Measurements from ENCODE around the gene TNNC2. TPM values are rescaled to one million over a fixed set of nuclear protein-coding genes. Genes with fewer than 3 reads are reported as not detected.

Gene TNNC2
- total and polyA plus RNA-seq, 2 experiments from 2014 or later, result 0.59 to 32.5 TPM

DNA sequence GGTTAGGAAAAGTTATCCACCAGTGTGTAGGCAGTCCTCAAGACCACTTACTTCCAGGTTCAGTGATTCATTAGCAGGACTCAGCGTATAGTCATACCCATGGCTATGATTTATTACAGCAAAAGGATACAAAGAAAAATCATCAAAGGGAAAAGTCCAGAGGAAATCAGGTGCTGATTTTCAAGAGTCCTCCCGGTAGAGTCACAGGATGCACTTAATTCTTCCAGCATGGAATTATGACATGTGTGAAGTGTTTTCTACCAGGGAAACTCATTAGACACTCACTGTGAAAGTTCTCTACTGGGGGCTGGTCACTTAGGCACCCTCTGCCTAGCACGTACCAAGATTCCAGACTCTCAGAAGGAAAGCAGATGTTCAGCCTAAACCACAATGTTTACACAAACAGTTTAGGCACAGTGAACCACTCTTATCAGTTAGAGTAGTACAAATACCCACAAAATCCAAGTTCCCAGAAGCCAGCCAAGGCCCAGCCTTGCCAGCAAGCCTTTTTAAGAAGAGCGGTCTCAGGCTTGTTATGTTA, 45.7 kb downstream of the TNNC2 start (continued):
- TF ChIP-seq, protein P1, sequence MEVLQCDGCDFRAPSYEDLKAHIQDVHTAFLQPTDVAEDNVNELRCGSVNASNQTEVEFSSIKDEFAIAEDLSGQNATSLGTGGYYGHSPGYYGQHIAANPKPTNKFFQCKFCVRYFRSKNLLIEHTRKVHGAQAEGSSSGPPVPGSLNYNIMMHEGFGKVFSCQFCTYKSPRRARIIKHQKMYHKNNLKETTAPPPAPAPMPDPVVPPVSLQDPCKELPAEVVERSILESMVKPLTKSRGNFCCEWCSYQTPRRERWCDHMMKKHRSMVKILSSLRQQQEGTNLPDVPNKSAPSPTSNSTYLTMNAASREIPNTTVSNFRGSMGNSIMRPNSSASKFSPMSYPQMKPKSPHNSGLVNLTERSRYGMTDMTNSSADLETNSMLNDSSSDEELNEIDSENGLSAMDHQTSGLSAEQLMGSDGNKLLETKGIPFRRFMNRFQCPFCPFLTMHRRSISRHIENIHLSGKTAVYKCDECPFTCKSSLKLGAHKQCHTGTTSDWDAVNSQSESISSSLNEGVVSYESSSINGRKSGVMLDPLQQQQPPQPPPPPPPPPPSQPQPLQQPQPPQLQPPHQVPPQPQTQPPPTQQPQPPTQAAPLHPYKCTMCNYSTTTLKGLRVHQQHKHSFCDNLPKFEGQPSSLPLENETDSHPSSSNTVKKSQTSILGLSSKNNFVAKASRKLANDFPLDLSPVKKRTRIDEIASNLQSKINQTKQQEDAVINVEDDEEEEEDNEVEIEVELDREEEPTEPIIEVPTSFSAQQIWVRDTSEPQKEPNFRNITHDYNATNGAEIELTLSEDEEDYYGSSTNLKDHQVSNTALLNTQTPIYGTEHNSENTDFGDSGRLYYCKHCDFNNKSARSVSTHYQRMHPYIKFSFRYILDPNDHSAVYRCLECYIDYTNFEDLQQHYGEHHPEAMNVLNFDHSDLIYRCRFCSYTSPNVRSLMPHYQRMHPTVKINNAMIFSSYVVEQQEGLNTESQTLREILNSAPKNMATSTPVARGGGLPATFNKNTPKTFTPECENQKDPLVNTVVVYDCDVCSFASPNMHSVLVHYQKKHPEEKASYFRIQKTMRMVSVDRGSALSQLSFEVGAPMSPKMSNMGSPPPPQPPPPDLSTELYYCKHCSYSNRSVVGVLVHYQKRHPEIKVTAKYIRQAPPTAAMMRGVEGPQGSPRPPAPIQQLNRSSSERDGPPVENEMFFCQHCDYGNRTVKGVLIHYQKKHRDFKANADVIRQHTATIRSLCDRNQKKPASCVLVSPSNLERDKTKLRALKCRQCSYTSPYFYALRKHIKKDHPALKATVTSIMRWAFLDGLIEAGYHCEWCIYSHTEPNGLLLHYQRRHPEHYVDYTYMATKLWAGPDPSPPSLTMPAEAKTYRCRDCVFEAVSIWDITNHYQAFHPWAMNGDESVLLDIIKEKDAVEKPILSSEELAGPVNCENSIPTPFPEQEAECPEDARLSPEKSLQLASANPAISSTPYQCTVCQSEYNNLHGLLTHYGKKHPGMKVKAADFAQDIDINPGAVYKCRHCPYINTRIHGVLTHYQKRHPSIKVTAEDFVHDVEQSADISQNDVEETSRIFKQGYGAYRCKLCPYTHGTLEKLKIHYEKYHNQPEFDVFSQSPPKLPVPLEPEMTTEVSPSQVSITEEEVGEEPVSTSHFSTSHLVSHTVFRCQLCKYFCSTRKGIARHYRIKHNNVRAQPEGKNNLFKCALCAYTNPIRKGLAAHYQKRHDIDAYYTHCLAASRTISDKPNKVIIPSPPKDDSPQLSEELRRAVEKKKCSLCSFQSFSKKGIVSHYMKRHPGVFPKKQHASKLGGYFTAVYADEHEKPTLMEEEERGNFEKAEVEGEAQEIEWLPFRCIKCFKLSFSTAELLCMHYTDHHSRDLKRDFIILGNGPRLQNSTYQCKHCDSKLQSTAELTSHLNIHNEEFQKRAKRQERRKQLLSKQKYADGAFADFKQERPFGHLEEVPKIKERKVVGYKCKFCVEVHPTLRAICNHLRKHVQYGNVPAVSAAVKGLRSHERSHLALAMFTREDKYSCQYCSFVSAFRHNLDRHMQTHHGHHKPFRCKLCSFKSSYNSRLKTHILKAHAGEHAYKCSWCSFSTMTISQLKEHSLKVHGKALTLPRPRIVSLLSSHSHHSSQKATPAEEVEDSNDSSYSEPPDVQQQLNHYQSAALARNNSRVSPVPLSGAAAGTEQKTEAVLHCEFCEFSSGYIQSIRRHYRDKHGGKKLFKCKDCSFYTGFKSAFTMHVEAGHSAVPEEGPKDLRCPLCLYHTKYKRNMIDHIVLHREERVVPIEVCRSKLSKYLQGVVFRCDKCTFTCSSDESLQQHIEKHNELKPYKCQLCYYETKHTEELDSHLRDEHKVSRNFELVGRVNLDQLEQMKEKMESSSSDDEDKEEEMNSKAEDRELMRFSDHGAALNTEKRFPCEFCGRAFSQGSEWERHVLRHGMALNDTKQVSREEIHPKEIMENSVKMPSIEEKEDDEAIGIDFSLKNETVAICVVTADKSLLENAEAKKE (CRISPR knock-in tag; IDR thresholded peaks at IDR 0.05), result no peak
- no peak for TF ChIP-seq EZH2 (IDR thresholded peaks at IDR 0.05; ENCODE audit: low read depth, unreplicated experiment)
- TF ChIP-seq EZH2phosphoT487 (IDR thresholded peaks at IDR 0.05; ENCODE audit: unreplicated experiment), result no peak

DNA sequence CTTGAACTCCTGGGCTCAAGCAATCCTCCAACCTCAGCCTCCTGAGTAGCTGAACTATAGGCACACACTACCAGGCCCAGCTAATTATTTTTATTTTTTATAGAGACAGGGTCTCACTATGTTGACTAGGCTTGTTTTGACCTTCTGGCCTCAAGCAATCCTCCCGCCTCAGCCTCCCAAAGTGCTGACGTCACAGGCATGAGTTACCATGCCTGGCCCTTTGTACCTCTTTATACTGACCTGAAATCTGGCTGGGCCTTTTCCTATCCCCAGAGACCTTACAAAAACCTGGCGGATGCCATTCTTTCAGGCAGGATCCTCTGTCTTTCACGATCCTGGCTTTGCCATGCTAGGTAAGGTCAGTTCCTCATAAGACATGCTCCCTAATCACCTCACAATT, 47.0 kb downstream of the TNNC2 start:
- TF ChIP-seq EZH2phosphoT487 (IDR thresholded peaks at IDR 0.05; ENCODE audit: unreplicated experiment) (no peak), JUNB (IDR thresholded peaks at IDR 0.05; ENCODE audit: unreplicated experiment) (no peak), STAT1 (IDR thresholded peaks at IDR 0.05; ENCODE audit: unreplicated experiment) (no peak), NANOG (IDR thresholded peaks at IDR 0.05; ENCODE audit: borderline replicate concordance) (no peak)
- TF ChIP-seq, protein P2, sequence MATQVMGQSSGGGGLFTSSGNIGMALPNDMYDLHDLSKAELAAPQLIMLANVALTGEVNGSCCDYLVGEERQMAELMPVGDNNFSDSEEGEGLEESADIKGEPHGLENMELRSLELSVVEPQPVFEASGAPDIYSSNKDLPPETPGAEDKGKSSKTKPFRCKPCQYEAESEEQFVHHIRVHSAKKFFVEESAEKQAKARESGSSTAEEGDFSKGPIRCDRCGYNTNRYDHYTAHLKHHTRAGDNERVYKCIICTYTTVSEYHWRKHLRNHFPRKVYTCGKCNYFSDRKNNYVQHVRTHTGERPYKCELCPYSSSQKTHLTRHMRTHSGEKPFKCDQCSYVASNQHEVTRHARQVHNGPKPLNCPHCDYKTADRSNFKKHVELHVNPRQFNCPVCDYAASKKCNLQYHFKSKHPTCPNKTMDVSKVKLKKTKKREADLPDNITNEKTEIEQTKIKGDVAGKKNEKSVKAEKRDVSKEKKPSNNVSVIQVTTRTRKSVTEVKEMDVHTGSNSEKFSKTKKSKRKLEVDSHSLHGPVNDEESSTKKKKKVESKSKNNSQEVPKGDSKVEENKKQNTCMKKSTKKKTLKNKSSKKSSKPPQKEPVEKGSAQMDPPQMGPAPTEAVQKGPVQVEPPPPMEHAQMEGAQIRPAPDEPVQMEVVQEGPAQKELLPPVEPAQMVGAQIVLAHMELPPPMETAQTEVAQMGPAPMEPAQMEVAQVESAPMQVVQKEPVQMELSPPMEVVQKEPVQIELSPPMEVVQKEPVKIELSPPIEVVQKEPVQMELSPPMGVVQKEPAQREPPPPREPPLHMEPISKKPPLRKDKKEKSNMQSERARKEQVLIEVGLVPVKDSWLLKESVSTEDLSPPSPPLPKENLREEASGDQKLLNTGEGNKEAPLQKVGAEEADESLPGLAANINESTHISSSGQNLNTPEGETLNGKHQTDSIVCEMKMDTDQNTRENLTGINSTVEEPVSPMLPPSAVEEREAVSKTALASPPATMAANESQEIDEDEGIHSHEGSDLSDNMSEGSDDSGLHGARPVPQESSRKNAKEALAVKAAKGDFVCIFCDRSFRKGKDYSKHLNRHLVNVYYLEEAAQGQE (IDR thresholded peaks at IDR 0.05; ENCODE audit: unreplicated experiment), result no peak
- TF ChIP-seq, protein P3, sequence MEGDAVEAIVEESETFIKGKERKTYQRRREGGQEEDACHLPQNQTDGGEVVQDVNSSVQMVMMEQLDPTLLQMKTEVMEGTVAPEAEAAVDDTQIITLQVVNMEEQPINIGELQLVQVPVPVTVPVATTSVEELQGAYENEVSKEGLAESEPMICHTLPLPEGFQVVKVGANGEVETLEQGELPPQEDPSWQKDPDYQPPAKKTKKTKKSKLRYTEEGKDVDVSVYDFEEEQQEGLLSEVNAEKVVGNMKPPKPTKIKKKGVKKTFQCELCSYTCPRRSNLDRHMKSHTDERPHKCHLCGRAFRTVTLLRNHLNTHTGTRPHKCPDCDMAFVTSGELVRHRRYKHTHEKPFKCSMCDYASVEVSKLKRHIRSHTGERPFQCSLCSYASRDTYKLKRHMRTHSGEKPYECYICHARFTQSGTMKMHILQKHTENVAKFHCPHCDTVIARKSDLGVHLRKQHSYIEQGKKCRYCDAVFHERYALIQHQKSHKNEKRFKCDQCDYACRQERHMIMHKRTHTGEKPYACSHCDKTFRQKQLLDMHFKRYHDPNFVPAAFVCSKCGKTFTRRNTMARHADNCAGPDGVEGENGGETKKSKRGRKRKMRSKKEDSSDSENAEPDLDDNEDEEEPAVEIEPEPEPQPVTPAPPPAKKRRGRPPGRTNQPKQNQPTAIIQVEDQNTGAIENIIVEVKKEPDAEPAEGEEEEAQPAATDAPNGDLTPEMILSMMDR (conservative IDR thresholded peaks at IDR 0.05; ENCODE audit: low read depth in 2 of 2), result no peak
- no peaks in the 10 kb centered on the region; the same call in 2 of the 3 replicates for H3K9me3 Mint-ChIP-seq
- peak overlapping the region; percentile 59; the same call in 1 of the 2 replicates for H2AFZ ChIP-seq
- H3K4me3 Mint-ChIP-seq, result no peak overlapping the region
- H3K9me2 ChIP-seq (ENCODE audit: insufficient read depth), result no peaks in the 10 kb centered on the region; the same call in 1 of the 2 replicates
- H3K79me2 ChIP-seq (replicated peaks; ENCODE audit: insufficient read depth), result no peaks in the 10 kb centered on the region
- H3K27me3 Mint-ChIP-seq (ENCODE audit: insufficient read depth, low read depth, poor library complexity), result peaks cover 6% of the 10 kb centered on the region
- H4K20me1 ChIP-seq (replicated peaks; ENCODE audit: insufficient read depth), result no peaks in the 10 kb centered on the region
- no peak overlapping the region for H3K4me3 ChIP-seq
- H3K36me3 Mint-ChIP-seq (ENCODE audit: low read depth), result no peaks in the 10 kb centered on the region
- ATAC-seq (no peak), DNase-seq (ENCODE audit: low spot score) (no peak)
- H3K36me3 ChIP-seq (ENCODE audit: insufficient read depth), result no peaks in the 10 kb centered on the region
- H3F3A ChIP-seq (replicated peaks; ENCODE audit: low read depth), result no peaks in the 10 kb centered on the region
- no peak overlapping the region for H3K4me2 ChIP-seq
- no peak overlapping the region for H3K27ac Mint-ChIP-seq
- no peaks in the 10 kb centered on the region for H3K27me3 ChIP-seq (ENCODE audit: insufficient read depth)
- no peaks in the 10 kb centered on the region for H3K4me1 Mint-ChIP-seq
- no peaks in the 10 kb centered on the region for H3K4me1 ChIP-seq (ENCODE audit: insufficient read depth)
- H3K27ac ChIP-seq (ENCODE audit: low read depth), result no peak overlapping the region

All from GM23338 (cell line).